Measurements from ENCODE around the gene AQP12B. TPM values are rescaled to one million over a fixed set of nuclear protein-coding genes. Genes with fewer than 3 reads are reported as not detected.
"Not testable (repeated sequence)": the region's sequence is repeated elsewhere in the genome, so short reads cannot be mapped to it uniquely, and the experiment has no call there.

The AQP12B gene
- total and polyA plus RNA-seq, 9 donors: 0.18 to 0.36 TPM; not detected in 7

- no peak for DNase-seq
- Histone ChIP-seq H3K27ac (no peak overlapping the region), H3K4me1 (ENCODE audit: insufficient read depth) (no peaks in the 10 kb centered on the region), H3K36me3 (no peaks in the 10 kb centered on the region), H3K9me3 (peaks cover 0 to 4% of the 10 kb centered on the region in 2 donors), H3K4me3 (no peak overlapping the region), H3K27me3 (no peaks in the 10 kb centered on the region)
- 71 to 84% (median 78%) methylated on average over 1 of the region's 1 CpG for WGBS, 3 donors
- intact Hi-C loops (cut with DNase I): no loop called here
- no peak for TF ChIP-seq CTCF (IDR thresholded peaks at IDR 0.05)
- no peak for TF ChIP-seq POLR2A (IDR thresholded peaks at IDR 0.05)
- TF ChIP-seq EP300 (IDR thresholded peaks at IDR 0.05): no peak
These were observed 18.1 kb downstream of the AQP12B start for GRCh38 chr2:240664622-240665021.

GRCh38 chr2:240663546-240664190, 19.0 kb downstream of the AQP12B start:
- no peaks in the 10 kb centered on the region for H3K4me1 ChIP-seq (ENCODE audit: insufficient read depth)
- H3K27me3 ChIP-seq: no peaks in the 10 kb centered on the region
- no peak overlapping the region for H3K4me3 ChIP-seq
- H3K27ac ChIP-seq: no peak overlapping the region
- intact Hi-C loops (cut with DNase I): no loop called here
- DNase-seq: no peak
- WGBS, 3 donors: 54 to 74% (median 73%) methylated on average over 6 of the region's 6 CpGs
- no peaks in the 10 kb centered on the region for H3K36me3 ChIP-seq
- peaks cover 0 to 4% of the 10 kb centered on the region in 2 donors for H3K9me3 ChIP-seq
- TF ChIP-seq POLR2A (IDR thresholded peaks at IDR 0.05) (no peak), EP300 (IDR thresholded peaks at IDR 0.05) (no peak), CTCF (IDR thresholded peaks at IDR 0.05) (no peak)

DNA sequence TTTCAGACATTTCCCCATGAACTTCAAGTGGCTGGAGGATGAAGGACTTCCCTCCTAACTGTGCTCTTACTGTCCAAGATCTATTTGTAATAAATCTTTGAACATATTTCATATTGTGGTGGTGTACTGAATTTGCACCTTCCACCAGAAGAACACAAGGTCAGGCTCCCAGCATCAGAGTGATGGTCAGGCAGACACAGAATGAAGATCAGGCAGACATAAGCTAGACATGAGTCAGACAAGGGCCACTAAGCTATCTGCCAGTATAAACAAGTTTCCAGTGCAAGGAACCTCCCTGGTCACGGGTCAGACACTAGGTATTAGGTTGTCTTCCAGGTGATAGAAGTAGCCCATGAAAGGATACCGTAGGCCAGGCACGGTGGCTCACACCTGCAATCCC, 20.0 kb downstream of the AQP12B start:
- TF ChIP-seq CTCF (IDR thresholded peaks at IDR 0.05): no peak
- DNase-seq: no peak
- no peaks in the 10 kb centered on the region for H3K27me3 ChIP-seq
- H3K4me1 ChIP-seq (ENCODE audit: insufficient read depth): no peaks in the 10 kb centered on the region
- H3K4me3 ChIP-seq: no peak overlapping the region
- peaks cover 0 to 4% of the 10 kb centered on the region in 2 donors for H3K9me3 ChIP-seq
- H3K36me3 ChIP-seq: no peaks in the 10 kb centered on the region
- WGBS, 3 donors: 76 to 86% (median 80%) methylated on average over 3 of the region's 3 CpGs
- intact Hi-C loops (cut with DNase I): no loop called here
- H3K27ac ChIP-seq: no peak overlapping the region

- 81 to 92% (median 89%) methylated on average over 7 of the region's 7 CpGs for WGBS, 3 donors
- DNase-seq; H3K9me3 ChIP-seq; H3K4me3 ChIP-seq; H3K4me1 ChIP-seq (ENCODE audit: insufficient read depth); intact Hi-C loops (cut with DNase I); H3K36me3 ChIP-seq; H3K27ac ChIP-seq; H3K27me3 ChIP-seq: not testable (repeated sequence)
These were observed 22.8 kb downstream of the AQP12B start for GRCh38 chr2:240659883-240660282.

GRCh38 chr2:240655931-240656886, 26.5 kb downstream of the AQP12B start:
- no peak for DNase-seq
- intact Hi-C loops (cut with DNase I): no loop called here
- no peaks in the 10 kb centered on the region for H3K4me1 ChIP-seq (ENCODE audit: insufficient read depth)
- H3K36me3 ChIP-seq: no peaks in the 10 kb centered on the region
- WGBS, 3 donors: 58 to 76% (median 70%) methylated on average over 10 of the region's 10 CpGs
- no peak overlapping the region for H3K4me3 ChIP-seq
- no peak overlapping the region for H3K27ac ChIP-seq
- no peaks in the 10 kb centered on the region for H3K27me3 ChIP-seq
- TF ChIP-seq CTCF (IDR thresholded peaks at IDR 0.05) (no peak), POLR2A (IDR thresholded peaks at IDR 0.05) (no peak), EP300 (IDR thresholded peaks at IDR 0.05) (no peak)
- peaks cover 0 to 6% of the 10 kb centered on the region in 2 donors for H3K9me3 ChIP-seq

Measured in ovary (tissue), 9 donors.